Stimulated activated CD4-positive, alpha-beta T cell treated with anti-CD3 and anti-CD28 coated beads, Interleukin-4, amount 100 ng/mL, for 1 hour (primary cell): ENCODE measurements around the gene C6orf132.
"Not testable (repeated sequence)": the region's sequence is repeated elsewhere in the genome, so short reads cannot be mapped to it uniquely, and the experiment has no call there.

Experiments used
- DNase-seq: peaks from one replicate; pipeline ENCODE4 v3.0.0-alpha.2; 2020

The C6orf132 gene

DNA sequence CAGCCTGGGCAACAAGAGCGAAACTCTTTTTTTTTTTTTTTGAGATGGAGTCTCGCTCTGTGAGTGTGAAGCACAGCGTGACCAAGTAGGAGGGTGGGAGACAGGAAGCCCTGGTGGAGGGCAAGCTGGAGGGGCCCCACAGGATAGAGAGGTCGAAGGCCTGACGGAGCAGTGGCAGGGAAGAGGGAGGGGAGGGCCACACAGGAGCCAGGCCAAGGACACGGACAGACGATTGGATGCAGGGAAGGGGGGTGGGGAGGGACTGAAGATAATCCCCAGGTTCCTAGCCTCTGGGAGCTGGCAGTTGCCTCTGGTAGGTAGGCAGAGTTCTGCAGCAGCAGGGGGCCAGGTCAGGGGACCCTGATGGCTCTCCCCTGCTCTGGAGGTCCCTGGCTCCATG lies 20.0 kb upstream of the C6orf132 start:
- DNase-seq, result no peak

DNA sequence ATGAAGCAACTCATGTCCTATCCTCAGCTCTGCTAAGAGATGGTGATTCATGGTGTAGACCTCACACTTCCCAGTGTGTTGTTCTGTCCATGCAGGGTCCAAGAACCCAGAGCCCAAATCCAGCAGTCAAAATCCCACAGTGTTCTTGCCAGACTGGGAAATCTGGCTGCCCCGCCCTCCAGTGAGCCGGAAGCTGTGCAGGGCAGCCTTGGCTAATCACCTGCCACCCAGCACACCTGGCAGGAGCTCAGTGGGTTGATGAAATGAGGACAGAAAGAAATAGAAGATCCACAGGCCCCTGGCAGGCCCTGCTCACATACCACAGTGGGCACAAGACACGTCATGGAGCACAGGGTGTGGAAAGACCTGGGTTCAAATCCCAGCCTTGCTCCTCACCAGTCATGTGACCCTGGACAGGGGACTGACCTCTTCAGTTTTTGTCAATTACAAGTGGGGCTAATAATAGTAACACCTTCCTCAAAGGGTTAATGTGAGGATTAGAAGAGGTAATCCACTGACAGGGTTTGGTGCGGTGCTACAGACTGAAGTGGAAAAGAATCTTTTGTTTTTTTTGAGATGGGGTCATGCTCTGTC lies 17.1 kb upstream of the C6orf132 start:
- no peak for DNase-seq

DNA sequence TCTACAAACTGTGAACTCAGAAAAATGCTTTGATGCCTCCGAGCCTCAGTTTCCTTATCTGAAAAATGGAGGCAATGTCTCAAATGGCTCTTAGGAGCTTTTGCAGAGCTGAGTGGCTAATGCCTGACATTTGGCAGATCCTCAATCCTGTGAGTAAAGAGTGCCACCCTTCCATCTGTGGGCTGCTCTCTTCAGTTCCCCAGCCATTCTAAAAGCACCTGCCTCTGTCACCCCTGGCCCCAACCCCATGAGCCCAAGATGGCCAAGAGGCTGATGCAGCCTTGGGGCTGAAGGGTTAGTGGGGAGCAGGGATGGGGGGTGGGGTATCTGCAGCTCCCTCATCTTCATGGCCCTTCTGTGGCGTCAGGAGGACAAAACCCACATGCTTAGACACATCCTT lies 16.2 kb upstream of the C6orf132 start:
- DNase-seq, result no peak

DNA sequence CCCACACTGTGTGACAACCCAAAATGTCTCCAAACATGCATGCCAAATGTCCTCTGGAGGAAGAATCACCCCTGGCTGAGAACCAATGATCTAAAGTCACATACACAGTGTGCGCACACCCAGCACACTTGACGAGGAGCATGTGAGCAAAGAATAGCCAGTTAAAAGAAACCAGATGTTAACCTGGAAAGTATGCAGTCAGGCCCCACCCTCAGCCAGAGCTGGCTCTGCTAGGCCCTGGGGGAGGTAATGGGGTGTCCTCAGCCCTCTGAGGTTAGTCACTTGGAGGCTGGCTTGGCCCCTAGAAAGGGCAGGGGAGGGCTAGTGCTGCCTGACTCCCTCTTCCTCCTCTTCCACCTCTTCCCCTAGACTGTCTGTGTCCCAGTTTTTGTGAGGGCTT lies 15.6 kb upstream of the C6orf132 start:
- no peak for DNase-seq

DNA sequence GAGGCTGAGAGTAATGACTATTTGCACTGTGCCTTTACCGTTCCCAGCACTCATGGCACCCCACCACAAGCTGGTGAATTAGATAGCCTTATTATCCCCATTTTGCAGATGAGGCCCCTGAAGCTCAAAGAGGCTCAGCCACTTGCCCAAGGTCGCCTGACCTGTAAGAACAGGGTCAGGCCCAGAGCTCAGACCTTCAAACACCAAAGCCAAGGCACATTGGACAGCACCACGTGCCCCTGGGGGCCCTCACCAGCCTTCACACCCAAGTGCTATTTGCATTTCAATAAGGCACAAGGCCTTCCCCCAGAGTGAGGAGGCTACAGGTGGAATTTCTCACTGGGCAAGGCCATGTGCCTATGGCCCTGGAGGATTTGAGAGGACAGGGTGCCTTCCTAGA lies 14.2 kb upstream of the C6orf132 start:
- DNase-seq, result no peak

DNA sequence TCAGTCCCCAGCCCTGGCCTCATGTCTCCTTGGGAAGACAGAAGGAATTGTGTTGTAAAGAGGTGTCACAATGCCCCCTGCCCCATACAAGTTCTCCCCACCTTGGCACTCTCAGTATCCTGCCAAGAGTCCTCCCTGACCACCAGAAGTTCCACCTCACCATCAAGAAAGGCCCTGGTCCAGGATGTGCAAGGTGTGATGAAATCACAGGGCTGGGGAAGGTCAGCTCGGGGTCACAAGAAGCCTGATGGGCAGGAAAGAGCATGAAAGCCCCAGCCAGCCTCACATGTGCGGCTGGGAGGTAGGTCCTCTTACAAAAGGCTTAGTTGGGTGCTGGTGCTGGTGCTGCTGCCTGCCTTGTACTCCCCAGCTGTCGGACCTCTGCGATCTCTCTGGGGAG lies 12.9 kb upstream of the C6orf132 start:
- no peak for DNase-seq

DNA sequence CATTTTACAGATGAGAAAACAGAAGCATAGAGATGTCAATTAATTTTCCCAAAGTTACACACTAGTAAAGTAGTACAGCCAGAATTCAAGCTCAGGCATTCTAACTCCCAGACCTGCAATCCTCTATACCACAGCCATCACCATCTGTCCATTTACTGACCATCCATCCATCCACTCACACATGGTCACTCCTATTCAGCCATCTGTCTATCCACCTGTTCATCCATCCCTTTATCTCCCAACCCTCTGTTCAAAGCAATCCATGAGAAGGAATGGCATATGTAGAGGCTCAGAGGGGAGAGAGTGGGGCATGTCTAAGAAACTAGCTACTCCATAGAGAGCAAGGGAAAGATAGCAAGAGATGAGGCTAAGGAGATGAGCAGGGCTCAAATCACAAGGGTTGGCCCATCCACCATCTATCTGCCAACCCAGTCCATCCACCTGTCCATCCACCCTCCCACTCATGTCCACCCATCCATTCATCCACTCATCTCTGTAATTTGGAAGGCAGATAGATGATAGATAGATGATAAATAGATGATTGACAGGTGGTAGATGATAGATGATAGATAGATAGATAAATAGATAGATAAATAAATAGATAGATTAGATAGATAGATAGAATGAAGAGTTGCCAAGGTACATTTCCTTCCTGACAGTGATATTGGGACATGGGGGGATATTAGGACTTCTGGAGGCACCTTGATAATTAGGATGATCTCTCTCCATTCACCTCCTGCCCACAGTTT lies 12.2 kb upstream of the C6orf132 start:
- no peak for DNase-seq

DNA sequence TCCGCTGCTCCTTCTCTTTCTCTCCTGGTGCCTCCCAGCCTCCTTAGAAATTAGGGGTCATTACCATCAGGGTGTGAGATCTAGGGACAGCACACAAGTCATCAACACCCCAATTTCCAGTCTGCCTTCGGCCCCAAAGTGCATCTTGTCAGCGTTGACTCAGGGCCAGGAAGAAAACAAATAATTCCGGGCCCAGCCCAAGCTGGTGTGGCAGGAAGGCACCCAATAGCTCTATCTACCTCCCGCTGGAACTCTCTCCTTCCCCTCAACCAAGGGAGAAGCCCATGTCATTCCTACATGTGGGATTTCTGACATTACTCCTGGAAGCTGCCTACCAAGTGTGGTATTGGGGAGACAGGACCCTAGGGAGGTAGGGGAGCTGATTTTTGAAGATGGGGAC lies 11.5 kb upstream of the C6orf132 start:
- DNase-seq, result no peak

DNA sequence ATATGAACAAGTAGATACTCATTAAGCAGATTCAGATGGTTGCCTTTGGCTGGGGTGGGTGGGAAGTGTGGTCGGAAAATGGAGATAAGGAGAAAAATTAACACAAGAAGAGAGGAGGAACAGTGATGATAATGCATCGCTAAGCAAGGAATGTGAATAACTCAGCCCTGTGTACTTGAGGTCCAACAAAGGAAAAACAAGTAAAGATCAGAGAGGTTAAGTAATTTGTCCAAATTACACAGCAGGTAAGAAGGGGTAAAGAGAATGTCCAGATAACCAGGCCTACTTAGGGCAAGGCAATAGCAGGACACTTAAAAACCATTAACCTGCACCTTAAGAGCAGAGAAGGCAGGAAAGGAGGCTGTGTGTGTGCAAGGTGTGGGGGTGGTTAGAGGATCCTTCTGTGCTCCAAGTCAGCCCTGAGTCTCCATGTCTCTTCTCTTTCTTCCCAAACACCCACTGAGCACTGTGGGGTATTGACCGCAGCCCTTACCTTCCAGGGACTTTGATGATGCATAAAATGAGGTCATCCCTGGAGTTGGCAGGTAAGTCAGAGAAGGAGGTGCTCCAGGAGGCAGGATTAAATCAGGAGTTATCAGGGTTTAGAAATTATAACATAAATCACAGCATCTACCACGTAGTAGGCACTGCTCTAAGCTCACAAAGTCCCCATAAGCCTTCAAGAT lies 10.3 kb upstream of the C6orf132 start:
- not testable (repeated sequence) for DNase-seq

DNA sequence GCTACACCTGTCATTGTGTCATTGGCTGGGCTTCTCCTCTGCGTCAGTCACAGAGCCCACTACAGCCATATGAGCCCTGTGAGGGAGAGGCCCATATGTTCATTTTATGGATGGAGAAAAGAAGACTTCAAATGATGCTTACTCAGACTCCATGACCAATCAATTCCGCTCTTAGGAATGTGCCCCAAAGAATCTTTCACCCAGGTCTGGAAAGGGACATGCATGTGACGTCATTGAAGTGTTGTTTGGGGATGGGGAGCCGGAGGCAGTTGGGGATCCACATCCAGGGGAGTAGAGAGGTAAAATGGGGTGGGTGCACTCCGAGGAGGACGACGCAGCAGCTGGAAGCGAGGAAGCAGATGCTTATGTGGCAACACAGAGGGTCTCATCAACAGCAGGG lies 9.6 kb upstream of the C6orf132 start:
- no peak for DNase-seq

DNA sequence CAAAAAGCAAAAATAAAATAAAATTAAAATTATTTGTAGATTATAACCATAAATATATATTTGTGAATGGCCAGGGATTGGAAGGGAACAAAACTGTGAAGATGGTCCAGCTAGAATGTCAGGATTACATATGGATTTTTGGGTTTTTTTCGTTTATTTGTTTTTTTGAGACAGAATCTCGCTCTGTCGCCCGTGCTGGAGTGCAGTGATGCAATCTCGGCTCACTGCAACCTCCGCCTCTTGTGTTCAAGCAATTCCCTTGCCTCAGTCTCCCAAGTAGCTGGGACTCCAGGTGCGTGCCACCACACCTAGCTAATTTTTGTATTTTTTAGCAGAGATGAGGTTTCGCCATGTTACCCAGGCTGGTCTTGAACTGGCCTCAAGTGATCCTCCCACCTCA lies 7.8 kb upstream of the C6orf132 start:
- no peak for DNase-seq

DNA sequence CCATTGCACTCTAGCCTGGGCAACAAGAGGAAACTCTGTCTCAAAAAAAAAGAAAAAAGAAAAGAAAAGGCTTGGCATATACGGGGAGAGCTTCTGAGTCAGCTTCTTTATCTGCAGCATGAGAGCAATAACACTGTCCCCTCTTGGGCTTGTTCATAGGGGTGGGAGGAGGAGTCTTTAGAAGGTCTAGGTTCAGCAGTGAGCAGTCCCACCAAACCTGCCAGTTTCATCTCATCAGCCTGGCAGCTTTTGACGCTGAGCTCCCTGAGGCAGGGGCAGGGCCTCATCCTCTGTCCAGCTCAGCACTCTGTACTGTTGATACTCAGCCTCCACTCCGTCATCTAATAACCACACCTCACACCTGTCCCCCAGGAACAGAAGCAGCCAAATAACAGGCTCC lies 5.6 kb upstream of the C6orf132 start:
- DNase-seq, result no peak

DNA sequence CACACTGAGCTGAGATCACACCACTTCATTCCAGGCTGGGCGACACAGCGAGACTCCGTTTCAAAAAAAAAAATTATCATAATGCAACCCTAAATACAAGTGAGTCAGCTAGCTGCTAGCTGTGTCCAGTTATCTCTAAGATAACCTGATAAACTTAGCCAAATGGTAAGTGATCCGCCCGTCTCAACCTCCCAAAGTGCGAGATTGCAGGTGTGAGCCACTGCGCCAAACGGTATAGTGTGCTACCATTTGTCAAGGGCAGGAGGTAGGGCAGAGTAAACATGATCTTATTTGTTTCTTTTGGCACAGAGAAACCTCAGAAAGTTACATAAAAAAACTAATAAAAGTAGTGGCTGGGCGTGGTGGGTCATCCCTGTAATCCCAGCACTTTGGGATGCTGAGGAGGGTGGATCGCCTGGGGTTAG lies 4.7 kb upstream of the C6orf132 start:
- no peak for DNase-seq

DNA sequence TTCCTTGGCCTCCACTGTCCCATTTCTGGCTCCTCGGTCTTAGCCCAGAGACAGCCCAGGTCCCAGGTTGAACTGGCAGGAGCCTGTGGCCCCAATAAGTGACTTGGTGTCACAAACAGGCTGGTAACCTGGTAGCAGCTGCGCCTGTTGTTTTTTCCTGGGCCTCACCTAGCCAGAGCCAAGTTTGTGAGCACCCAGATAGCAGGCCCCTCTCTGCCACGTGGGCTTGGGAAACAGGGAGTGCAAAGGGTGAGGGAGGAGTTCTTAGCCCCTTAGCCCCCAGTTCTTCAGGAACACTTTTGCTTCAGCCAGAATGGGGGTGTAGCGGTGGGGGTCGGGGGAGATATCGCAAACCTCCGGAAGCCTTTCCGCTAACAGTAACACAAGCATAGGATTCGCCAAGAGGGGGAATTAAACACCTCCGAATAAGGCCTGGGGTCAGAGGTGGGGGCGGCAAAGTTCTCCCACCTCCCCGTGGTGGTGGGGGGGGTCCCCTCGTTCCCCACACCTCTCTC lies 760 bp downstream of the C6orf132 start:
- no peak for DNase-seq

DNA sequence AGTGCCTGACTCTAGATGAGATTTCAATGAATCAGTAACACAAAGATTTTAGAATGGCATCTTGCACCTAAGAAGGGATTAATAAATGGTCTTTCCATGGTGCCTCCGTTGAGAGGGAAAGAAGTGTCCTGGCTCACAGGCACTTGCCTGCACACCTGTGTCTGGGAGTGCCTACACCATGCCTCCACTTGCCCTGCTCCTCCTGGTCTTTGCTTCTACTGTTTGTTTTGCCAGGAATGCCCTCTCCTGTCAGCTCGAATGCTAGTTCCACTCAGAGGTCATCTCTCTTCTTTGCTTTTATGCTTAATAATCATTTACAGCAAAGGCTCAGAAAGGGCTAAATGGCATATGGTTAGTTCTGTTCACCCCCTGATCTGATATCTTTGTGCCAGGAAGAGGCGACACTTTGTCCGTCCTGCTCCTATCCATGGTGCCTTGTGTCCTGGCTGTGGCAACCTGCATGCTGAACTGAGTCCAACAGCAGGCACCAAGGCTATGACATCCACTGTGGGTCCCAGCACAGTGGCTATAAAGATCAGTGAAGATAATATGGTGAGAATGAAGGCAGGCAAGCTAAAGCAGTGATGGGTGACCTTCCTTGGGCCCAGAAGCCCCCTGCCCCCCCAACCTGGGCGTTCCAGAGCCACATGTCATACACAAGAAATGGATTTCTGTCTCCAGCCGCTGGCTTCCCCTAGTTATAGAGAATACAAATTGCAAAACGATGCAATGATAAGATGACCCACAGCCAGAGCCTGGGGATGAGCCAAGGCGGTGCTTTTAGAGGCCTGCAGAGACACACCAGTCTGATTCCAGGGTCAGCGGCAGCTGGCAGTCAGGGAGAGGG lies 1.4 kb downstream of the C6orf132 start:
- DNase-seq, result no peak

DNA sequence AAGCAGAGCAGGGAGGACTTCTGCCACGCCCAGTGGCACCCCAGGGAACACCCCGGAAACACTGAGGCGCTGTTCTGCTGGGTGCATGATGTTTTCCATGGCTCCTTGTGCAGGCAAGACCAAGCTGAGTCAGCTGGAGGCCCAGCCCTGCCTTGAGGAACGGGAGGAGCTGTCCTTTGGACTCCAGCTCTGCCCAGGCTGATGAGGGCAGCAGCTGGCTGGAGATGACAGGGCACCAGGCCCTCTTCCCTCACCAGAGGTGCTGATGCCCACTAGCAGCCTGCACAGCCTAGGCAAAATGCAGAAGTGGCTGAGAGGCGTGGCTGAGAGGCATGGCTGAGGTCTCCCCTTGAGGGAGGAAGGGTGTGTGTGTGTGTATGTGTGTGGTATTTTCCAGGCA lies 2.4 kb downstream of the C6orf132 start:
- DNase-seq, result no peak

DNA sequence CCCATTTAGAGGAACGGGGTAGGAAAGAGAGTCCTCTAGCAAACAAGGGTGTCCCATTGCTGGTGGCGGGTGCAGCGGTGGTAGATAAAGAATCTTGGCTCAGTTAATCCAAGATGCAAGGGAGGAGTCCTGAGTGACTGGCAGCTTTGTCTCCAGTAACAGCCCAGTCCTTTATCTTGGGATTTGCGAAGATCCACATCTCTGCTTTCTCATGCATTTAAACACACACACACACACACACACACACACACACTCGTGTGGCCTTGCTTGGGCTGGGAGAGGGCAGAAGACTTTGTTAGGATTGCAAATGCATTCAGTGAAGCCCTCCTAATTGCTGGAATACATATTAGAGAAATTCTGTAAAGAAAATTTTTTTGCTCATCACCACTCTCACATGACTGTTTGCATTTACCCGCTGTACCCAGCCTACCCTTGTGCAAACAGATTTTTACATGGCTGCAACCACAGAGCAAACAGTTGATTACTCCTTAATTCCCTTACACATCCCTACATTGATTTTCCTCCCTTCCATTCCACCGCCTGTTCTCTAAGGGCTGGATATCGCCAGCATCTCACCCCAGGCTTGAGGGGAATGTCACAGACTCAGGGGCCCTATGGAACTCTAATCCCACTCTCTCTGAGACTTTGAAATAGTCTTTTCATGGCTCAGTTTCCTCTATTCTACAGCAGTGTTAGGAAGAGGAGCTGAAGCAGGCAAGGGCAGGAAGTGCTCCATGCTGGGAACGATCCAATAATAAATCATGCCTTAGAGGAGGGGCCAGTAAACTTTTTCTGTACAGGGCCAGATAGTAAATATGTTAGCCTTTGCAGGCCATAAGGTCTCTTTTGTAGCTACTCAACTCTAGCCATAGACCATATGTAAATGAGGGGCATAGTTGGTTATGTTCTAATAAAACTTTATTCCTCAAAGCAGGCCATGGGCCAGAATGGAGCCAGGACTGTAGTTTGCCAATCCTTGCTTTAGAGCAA lies 3.5 kb downstream of the C6orf132 start:
- DNase-seq, result no peak

DNA sequence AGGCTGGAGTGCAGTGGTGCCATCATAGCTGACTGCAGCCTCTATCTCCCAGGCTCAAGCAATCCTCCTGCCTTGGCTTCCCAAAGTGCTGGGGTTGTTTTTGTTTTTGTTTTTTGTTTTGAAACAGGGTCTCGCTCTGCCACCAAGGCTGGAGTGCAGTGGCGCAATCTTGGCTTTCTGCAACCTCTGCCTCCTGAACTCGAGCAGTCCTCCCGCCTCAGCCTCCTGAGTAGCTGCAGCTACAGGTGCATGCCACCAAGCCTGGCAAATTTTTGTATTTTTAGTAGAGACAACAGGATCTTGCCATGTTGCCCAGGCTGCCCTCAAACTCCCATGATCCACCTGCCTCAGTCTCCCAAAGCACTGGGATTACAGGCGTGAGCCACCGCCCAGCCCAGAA lies 4.2 kb downstream of the C6orf132 start:
- no peak for DNase-seq

DNA sequence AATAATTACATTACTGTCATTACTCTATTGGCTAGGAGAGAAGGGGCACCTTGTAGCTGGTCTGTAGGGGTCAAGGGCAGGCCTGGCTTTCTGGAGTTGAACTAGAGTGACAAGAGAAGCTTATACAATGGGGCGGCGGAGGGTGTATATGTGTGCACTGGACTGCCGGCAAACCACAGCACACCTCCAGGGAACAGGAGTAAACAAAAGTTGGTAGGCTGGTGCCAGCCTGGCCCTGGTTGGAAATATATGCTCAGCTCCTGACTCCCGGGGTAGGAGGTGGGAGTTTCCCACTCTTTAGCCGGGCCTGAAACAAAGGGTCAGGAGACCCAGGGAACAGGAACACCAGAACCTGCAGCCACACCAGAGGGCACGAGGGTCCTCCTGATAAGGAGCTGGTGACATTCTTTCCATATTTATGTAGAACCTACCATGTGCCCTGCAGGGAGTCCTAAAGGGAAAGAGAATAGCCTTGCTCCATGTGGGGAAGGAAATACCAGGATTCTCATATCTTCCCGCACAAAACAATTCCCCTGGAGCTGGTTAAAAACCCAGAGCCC lies 5.1 kb downstream of the C6orf132 start:
- DNase-seq, result no peak

DNA sequence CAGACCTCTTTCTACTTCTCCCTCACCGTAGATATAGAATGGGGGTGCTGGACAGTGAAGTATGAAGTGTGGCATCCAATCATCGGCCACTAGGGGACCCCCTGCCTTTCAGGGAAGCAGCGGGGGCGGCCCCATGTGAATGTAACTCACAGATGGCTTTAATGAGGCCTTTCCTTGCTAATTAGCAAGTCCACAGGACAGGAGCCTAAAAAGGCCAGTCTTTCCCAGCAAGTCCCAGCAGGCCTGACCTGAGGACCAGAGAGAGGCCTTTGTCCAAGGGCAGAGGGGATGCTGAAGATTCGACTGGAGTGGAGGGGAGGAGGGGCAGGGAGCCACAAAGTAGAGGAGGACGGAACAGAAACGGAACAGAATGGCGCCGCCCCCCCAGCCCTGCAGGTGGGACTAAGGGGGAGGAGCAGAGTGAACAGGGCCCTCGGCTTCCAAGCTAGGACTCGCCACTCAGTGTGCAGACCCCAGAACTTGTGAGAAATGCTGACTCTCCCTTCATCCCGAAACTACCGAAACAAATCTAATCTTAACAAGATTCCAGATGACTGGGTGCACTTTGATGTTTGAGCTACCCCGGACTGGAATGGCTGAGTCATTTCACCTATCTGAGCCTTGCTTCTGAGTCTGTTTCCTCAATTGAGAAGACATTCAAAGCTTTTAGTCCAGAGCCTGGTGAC lies 5.8 kb downstream of the C6orf132 start:
- peak; percentile 19 for DNase-seq

DNA sequence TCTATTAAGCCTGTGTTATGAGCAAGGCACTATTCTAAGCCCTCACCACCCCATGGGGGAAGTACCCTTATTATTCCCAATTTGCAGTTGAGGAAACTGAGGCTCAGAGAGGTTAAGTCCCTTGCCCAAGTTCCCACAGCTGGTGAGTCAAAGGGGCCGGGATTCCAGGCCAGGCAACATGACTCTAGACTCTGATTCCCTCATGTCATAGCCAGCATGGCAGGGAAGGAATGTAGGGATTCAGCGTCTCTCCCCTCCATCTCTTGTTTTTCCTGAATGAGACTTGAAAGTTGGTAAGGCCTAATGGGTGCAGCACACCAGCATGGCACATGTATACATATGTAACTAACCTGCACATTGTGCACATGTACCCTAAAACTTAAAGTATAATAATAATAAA lies 6.7 kb downstream of the C6orf132 start:
- no peak for DNase-seq
